SW480 (cell line): ENCODE measurements around the gene PARP6.
A peak's percentile ranks its signal among the peaks of the same experiment; 100 is the strongest.
"Not testable (repeated sequence)": the region's sequence is repeated elsewhere in the genome, so short reads cannot be mapped to it uniquely, and the experiment has no call there.

Experiments
- DNase-seq: peaks from one replicate; pipeline ENCODE4 v3.0.0-alpha.2; 2016; ENCODE audit warnings: low spot score

PARP6 gene

GRCh38 chr15:72280751-72281150, 8.4 kb upstream of the PARP6 start:
- no peak for DNase-seq

- no peak for DNase-seq
These were observed 6.4 kb upstream of the PARP6 start for GRCh38 chr15:72278737-72279136.

GRCh38 chr15:72276326-72276700, 4.0 kb upstream of the PARP6 start:
- DNase-seq, result no peak

- DNase-seq, result not testable (repeated sequence)
These were observed 3.4 kb upstream of the PARP6 start for GRCh38 chr15:72275635-72276325.

GRCh38 chr15:72272997-72273352, 621 bp upstream of the PARP6 start:
- DNase-seq, result no peak

- peak; percentile 40 for DNase-seq
These were observed 500 bp downstream of the PARP6 start for GRCh38 chr15:72271895-72272212.

- DNase-seq, result no peak
These were observed 1.1 kb downstream of the PARP6 start for GRCh38 chr15:72271221-72271620.

GRCh38 chr15:72269739-72270138, 2.6 kb downstream of the PARP6 start:
- no peak for DNase-seq

- no peak for DNase-seq
These were observed 7.3 kb downstream of the PARP6 start for GRCh38 chr15:72265031-72265430.

- no peak for DNase-seq
These were observed 19.6 kb downstream of the PARP6 start for GRCh38 chr15:72252663-72253299.

- DNase-seq, result no peak
These were observed 23.1 kb downstream of the PARP6 start for GRCh38 chr15:72249142-72249810.

- DNase-seq, result no peak
These were observed 23.8 kb downstream of the PARP6 start for GRCh38 chr15:72248514-72248913.

GRCh38 chr15:72242775-72243370, 29.5 kb downstream of the PARP6 start:
- DNase-seq, result no peak

- DNase-seq, result no peak
These were observed 32.7 kb downstream of the PARP6 start for GRCh38 chr15:72239652-72240051.

GRCh38 chr15:72238586-72238985, 33.8 kb downstream of the PARP6 start:
- DNase-seq, result no peak

- peak; percentile 80 for DNase-seq
These were observed 34.5 kb downstream of the PARP6 start for GRCh38 chr15:72237853-72238224.

GRCh38 chr15:72237029-72237852, 35.1 kb downstream of the PARP6 start:
- DNase-seq, result peak; percentile 97

- no peak for DNase-seq
These were observed 35.9 kb downstream of the PARP6 start for GRCh38 chr15:72236381-72237003.

- no peak for DNase-seq
These were observed 37.1 kb downstream of the PARP6 start for GRCh38 chr15:72235298-72235697.

- DNase-seq, result no peak
These were observed 38.6 kb downstream of the PARP6 start for GRCh38 chr15:72233769-72234168.

- peak; percentile 65 for DNase-seq
These were observed 40.4 kb downstream of the PARP6 start for GRCh38 chr15:72231833-72232478.
